Measurements from ENCODE around the gene LINC00237. TPM values are rescaled to one million over a fixed set of nuclear protein-coding genes. Genes with fewer than 3 reads are reported as not detected.

LINC00237 gene
- polyA plus RNA-seq, 2 of the 4 experiments (the other 2 are of a cell fraction), result not detected

DNA sequence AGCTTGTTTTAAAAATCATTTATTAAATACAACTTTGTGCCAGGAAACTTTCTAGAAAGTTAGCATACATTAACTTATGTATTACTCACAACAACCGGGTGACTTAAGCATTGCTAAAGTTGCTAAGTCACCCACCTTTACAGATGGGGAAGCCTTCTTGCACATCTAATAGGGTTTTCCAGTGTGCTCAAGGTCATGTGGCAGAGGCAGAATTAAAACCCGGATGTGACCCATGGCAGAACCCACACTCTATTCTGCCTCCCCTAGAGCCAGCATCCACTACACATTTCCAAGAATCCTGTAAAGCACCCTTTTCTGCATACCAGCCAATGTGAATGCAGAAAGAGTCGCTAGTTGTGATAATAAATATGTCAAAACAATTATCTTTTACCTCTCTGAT is 13.4 kb downstream of the LINC00237 start:
- Histone ChIP-seq H3K9me3 (no peaks in the 10 kb centered on the region), H3K27ac (no peak overlapping the region), H3K4me2 (no peak overlapping the region), H3K4me3 (no peak overlapping the region), H3K4me1 (no peaks in the 10 kb centered on the region)
- DNase-seq (ENCODE audit: low read depth in 1 of 2, low spot score in 1 of 2), result no peak
- WGBS (ENCODE audit: missing lambda C conversion rate), result 24% methylated on average over 3 of the region's 3 CpGs
- POLR2A ChIA-PET, result no interaction called here
- ATAC-seq, result no peak
- TF ChIP-seq RCOR1 (IDR thresholded peaks at IDR 0.05; ENCODE audit: low read depth, low read length) (no peak), BHLHE40 (IDR thresholded peaks at IDR 0.05; ENCODE audit: low read depth, low read length) (no peak), SMC3 (IDR thresholded peaks at IDR 0.05) (no peak), NFE2L2 (conservative IDR thresholded peaks at IDR 0.05; ENCODE audit: low read length) (no peak), TP53 (CRISPR knock-in tag; IDR thresholded peaks at IDR 0.05) (no peak), TFCP2L1 (CRISPR knock-in tag; IDR thresholded peaks at IDR 0.05) (no peak), JUN (IDR thresholded peaks at IDR 0.05) (no peak), MAZ (IDR thresholded peaks at IDR 0.05; ENCODE audit: borderline replicate concordance, low read depth, low read length) (no peak), HOXB5 (CRISPR knock-in tag; IDR thresholded peaks at IDR 0.05) (no peak), CHD4 (IDR thresholded peaks at IDR 0.05; ENCODE audit: borderline replicate concordance) (no peak), PBX3 (IDR thresholded peaks at IDR 0.05) (no peak), HMGXB4 (CRISPR knock-in tag; IDR thresholded peaks at IDR 0.05; ENCODE audit: borderline replicate concordance) (no peak), E2F6 (IDR thresholded peaks at IDR 0.05; ENCODE audit: borderline replicate concordance, low read depth) (no peak), JUNB (IDR thresholded peaks at IDR 0.05) (no peak), ZNF302 (CRISPR knock-in tag; IDR thresholded peaks at IDR 0.05) (no peak)
- TF ChIP-seq, protein P1, sequence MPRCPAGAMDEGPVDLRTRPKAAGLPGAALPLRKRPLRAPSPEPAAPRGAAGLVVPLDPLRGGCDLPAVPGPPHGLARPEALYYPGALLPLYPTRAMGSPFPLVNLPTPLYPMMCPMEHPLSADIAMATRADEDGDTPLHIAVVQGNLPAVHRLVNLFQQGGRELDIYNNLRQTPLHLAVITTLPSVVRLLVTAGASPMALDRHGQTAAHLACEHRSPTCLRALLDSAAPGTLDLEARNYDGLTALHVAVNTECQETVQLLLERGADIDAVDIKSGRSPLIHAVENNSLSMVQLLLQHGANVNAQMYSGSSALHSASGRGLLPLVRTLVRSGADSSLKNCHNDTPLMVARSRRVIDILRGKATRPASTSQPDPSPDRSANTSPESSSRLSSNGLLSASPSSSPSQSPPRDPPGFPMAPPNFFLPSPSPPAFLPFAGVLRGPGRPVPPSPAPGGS (IDR thresholded peaks at IDR 0.05), result no peak
- TF ChIP-seq, protein P2, sequence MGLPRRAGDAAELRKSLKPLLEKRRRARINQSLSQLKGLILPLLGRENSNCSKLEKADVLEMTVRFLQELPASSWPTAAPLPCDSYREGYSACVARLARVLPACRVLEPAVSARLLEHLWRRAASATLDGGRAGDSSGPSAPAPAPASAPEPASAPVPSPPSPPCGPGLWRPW (IDR thresholded peaks at IDR 0.05), result no peak
- FAIRE-seq, result no peak
- CTCF ChIA-PET, result interaction anchor here (1.1 kb wide), 1 partner anchor 11 kb away, joined by 3 read pairs; no protein-coding TSS in a partner anchor

GRCh38 chr20:21090721-21091120 is 15.4 kb downstream of the LINC00237 start:
- ATAC-seq, result no peak
- CTCF ChIA-PET, result interaction anchor here (0.9 kb wide), 1 partner anchor 87 kb away, joined by 3 read pairs; no protein-coding TSS in a partner anchor
- TF ChIP-seq TFCP2L1 (CRISPR knock-in tag; IDR thresholded peaks at IDR 0.05) (no peak), FOSB (CRISPR knock-in tag; IDR thresholded peaks at IDR 0.05) (no peak), ESRRA (IDR thresholded peaks at IDR 0.05; ENCODE audit: borderline replicate concordance, low read length) (no peak), ZSCAN20 (CRISPR knock-in tag; IDR thresholded peaks at IDR 0.05) (no peak), JUN (IDR thresholded peaks at IDR 0.05) (no peak), JUNB (IDR thresholded peaks at IDR 0.05) (no peak), GATA3 (IDR thresholded peaks at IDR 0.05; ENCODE audit: borderline replicate concordance) (no peak), FOXS1 (CRISPR knock-in tag; IDR thresholded peaks at IDR 0.05) (no peak), HOXB5 (CRISPR knock-in tag; IDR thresholded peaks at IDR 0.05) (no peak), SMC3 (IDR thresholded peaks at IDR 0.05) (no peak)
- TF ChIP-seq, protein P3, sequence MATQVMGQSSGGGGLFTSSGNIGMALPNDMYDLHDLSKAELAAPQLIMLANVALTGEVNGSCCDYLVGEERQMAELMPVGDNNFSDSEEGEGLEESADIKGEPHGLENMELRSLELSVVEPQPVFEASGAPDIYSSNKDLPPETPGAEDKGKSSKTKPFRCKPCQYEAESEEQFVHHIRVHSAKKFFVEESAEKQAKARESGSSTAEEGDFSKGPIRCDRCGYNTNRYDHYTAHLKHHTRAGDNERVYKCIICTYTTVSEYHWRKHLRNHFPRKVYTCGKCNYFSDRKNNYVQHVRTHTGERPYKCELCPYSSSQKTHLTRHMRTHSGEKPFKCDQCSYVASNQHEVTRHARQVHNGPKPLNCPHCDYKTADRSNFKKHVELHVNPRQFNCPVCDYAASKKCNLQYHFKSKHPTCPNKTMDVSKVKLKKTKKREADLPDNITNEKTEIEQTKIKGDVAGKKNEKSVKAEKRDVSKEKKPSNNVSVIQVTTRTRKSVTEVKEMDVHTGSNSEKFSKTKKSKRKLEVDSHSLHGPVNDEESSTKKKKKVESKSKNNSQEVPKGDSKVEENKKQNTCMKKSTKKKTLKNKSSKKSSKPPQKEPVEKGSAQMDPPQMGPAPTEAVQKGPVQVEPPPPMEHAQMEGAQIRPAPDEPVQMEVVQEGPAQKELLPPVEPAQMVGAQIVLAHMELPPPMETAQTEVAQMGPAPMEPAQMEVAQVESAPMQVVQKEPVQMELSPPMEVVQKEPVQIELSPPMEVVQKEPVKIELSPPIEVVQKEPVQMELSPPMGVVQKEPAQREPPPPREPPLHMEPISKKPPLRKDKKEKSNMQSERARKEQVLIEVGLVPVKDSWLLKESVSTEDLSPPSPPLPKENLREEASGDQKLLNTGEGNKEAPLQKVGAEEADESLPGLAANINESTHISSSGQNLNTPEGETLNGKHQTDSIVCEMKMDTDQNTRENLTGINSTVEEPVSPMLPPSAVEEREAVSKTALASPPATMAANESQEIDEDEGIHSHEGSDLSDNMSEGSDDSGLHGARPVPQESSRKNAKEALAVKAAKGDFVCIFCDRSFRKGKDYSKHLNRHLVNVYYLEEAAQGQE (IDR thresholded peaks at IDR 0.05), result no peak
- POLR2A ChIA-PET, result no interaction called here
- Histone ChIP-seq H3K4me2 (no peak overlapping the region), H3K4me1 (no peaks in the 10 kb centered on the region), H3K9me3 (no peaks in the 10 kb centered on the region), H3K27ac (no peak overlapping the region), H3K4me3 (no peak overlapping the region)
- no peak for DNase-seq (ENCODE audit: low read depth in 1 of 2, low spot score in 1 of 2)
- WGBS (ENCODE audit: missing lambda C conversion rate), result 68% methylated on average over 11 of the region's 11 CpGs
- no peak for FAIRE-seq

All from A549 (cell line).